Breast epithelium (tissue), 3 donors: Measurements from ENCODE around the gene KAT8.

Experiments used
- CTCF ChIP-seq, 3 donors: fragments of 450-650 bp; IDR thresholded peaks; one replicate each; pipeline ENCODE4 v1.5.1; 2016 to 2017; ENCODE audit warnings: antibody characterized with exemption in 3 of 3, mild to moderate bottlenecking in 3 of 3, moderate library complexity in 3 of 3
- POLR2A ChIP-seq: fragments of 450-650 bp; IDR thresholded peaks from one replicate; pipeline ENCODE4 v1.6.1; 2016; ENCODE audit warnings: antibody characterized with exemption, mild to moderate bottlenecking, moderate library complexity

DNA sequence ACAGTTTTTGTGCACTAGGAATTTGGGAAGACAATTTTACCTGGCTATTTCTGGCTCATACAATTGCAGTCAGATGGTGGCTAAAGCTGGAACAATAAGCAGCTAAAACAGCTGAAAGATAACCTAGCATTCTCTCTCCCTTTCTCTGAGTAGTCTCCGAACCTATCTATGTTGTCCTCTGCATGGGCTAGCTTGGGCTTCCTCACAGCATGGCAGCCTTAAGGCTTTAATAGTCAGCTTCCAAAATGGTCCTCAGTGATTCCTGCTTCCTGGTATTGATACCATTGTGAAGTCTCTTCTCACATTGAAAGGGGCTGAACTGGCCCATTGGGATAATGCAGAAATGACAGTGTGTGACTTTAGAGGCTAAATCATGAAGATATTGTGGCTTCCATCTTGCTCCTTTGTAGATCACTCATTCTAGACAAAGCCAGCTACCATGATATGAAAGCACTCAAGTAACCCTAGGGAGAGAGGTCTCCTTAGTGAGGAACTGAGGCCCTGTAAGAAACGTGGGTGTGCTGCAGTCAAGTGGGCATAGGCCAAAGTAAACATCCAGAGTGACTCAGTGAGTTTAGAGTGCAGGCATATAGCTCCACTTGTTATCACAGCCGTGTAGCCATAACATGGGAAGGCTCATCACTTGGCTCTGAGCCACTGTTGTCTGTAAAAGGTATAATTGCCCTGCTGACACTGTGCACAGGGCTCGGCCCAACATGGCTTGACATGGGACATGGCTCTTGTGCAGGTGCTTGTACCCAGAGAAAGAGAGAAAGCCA, 17.4 kb upstream of the KAT8 start:
- no peak for TF ChIP-seq CTCF (IDR thresholded peaks at IDR 0.05)
- TF ChIP-seq POLR2A: no peak
